ENCODE measurements around the gene LDLRAD3. TPM values are rescaled to one million over a fixed set of nuclear protein-coding genes. Genes with fewer than 3 reads are reported as not detected.

The LDLRAD3 gene
- total RNA-seq, 4 donors from 2014 or later: 19.4 to 49.5 (median 31.0) TPM

- Histone ChIP-seq H3K36me3 (no peaks in the 10 kb centered on the region), H3K27me3 (no peaks in the 10 kb centered on the region), H3K4me3 (no peak overlapping the region), H3K27ac (peak overlapping the region in 2 of 4 donors; percentile 57 to 90), H3K9me3 (no peaks in the 10 kb centered on the region), H3K4me1 (peaks cover 0 to 67% (median 28%) of the 10 kb centered on the region in 4 donors)
- 87 to 88% methylated on average over 8 of the region's 8 CpGs for WGBS, 2 donors
- DNase-seq (ENCODE audit: low spot score in 2 of 2): no peak
- TF ChIP-seq EP300 (IDR thresholded peaks at IDR 0.05) (no peak), POLR2A (IDR thresholded peaks at IDR 0.05) (no peak), CTCF (IDR thresholded peaks at IDR 0.05) (no peak)
These were observed 70.4 kb downstream of the LDLRAD3 start for GRCh38 chr11:36013950-36014897.

- Histone ChIP-seq H3K4me1 (peaks cover 0 to 59% (median 20%) of the 10 kb centered on the region in 4 donors), H3K36me3 (no peaks in the 10 kb centered on the region), H3K9me3 (no peaks in the 10 kb centered on the region), H3K27ac (peak overlapping the region in 2 of 4 donors; percentile 37 to 50), H3K4me3 (no peak overlapping the region), H3K27me3 (no peaks in the 10 kb centered on the region)
- TF ChIP-seq POLR2A (IDR thresholded peaks at IDR 0.05): no peak
- TF ChIP-seq EP300 (IDR thresholded peaks at IDR 0.05): no peak
- TF ChIP-seq CTCF (IDR thresholded peaks at IDR 0.05): no peak
- no peak for DNase-seq (ENCODE audit: low spot score in 2 of 2)
- 76 to 77% methylated on average over 14 of the region's 14 CpGs for WGBS, 2 donors
These were observed 71.2 kb downstream of the LDLRAD3 start for GRCh38 chr11:36014898-36015665.

- 52 to 66% methylated on average over 8 of the region's 8 CpGs for WGBS, 2 donors
- Histone ChIP-seq H3K27ac (peak overlapping the region in 2 of 4 donors; percentile 37 to 50), H3K36me3 (no peaks in the 10 kb centered on the region), H3K4me1 (peaks cover 0 to 52% (median 18%) of the 10 kb centered on the region in 4 donors), H3K27me3 (no peaks in the 10 kb centered on the region), H3K9me3 (no peaks in the 10 kb centered on the region), H3K4me3 (no peak overlapping the region)
- DNase-seq (ENCODE audit: low spot score in 2 of 2): peak; percentile 30 to 56
- TF ChIP-seq EP300 (IDR thresholded peaks at IDR 0.05): peak in 1 of 2 donors; percentile 11
- no peak for TF ChIP-seq CTCF (IDR thresholded peaks at IDR 0.05)
These were observed 71.9 kb downstream of the LDLRAD3 start for GRCh38 chr11:36015799-36016198.

- TF ChIP-seq CTCF (IDR thresholded peaks at IDR 0.05) (no peak), EP300 (IDR thresholded peaks at IDR 0.05) (no peak), POLR2A (IDR thresholded peaks at IDR 0.05) (no peak)
- Histone ChIP-seq H3K9me3 (no peaks in the 10 kb centered on the region), H3K27ac (peak overlapping the region in 1 of 4 donors; percentile 50), H3K4me1 (peaks cover 0 to 49% (median 18%) of the 10 kb centered on the region in 4 donors), H3K36me3 (no peaks in the 10 kb centered on the region), H3K4me3 (no peak overlapping the region), H3K27me3 (no peaks in the 10 kb centered on the region)
- no peak for DNase-seq (ENCODE audit: low spot score in 2 of 2)
- WGBS, 2 donors: 81 to 88% methylated on average over 3 of the region's 3 CpGs
These were observed 72.4 kb downstream of the LDLRAD3 start for GRCh38 chr11:36016263-36016662.
